AG04449 (cell line): ENCODE data around the gene GPR34.

Source experiments
- CTCF ChIA-PET: fragments of 350-600 bp; formaldehyde crosslinking; extraction: SDS; loops from one replicate; lab custom pipeline; 2021; ENCODE audit warnings: antibody characterized with exemption; lab: Yijun Ruan, JAX
- POLR2A ChIA-PET: fragments of 400-600, 350-600 bp; formaldehyde crosslinking; extraction: SDS; loops from one replicate; lab custom pipeline; 2020; ENCODE audit warnings: antibody characterized with exemption, inconsistent platforms; lab: Yijun Ruan, JAX
- DNase-seq: peaks from one replicate; pipeline ENCODE4 v3.0.0-alpha.2; 2010; ENCODE audit warnings: low read depth, low spot score
- H3K4me3 ChIP-seq: 2 replicates; pipeline ENCODE4 v1.5.1; 2011; ENCODE audit warnings: low read depth, mild to moderate bottlenecking, control low read depth, low read length
- TF ChIP-seq, protein P1 (sequence below): IDR thresholded peaks from one replicate; pipeline ENCODE4 v1.5.1; 2011; ENCODE audit warnings: mild to moderate bottlenecking, moderate library complexity, low read length, control low read depth, inconsistent platforms; ENCODE audit not compliant: insufficient read depth; ENCODE audit errors: missing control alignments

The GPR34 gene

GRCh38 chrX:41705042-41705441, 16.3 kb downstream of the GPR34 start:
- TF ChIP-seq, protein P1, sequence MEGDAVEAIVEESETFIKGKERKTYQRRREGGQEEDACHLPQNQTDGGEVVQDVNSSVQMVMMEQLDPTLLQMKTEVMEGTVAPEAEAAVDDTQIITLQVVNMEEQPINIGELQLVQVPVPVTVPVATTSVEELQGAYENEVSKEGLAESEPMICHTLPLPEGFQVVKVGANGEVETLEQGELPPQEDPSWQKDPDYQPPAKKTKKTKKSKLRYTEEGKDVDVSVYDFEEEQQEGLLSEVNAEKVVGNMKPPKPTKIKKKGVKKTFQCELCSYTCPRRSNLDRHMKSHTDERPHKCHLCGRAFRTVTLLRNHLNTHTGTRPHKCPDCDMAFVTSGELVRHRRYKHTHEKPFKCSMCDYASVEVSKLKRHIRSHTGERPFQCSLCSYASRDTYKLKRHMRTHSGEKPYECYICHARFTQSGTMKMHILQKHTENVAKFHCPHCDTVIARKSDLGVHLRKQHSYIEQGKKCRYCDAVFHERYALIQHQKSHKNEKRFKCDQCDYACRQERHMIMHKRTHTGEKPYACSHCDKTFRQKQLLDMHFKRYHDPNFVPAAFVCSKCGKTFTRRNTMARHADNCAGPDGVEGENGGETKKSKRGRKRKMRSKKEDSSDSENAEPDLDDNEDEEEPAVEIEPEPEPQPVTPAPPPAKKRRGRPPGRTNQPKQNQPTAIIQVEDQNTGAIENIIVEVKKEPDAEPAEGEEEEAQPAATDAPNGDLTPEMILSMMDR: no peak
- no peak overlapping the region for H3K4me3 ChIP-seq
- ChIA-PET CTCF (no interaction called here), POLR2A (no interaction called here)
- DNase-seq: no peak

- CTCF ChIA-PET: no interaction called here
- POLR2A ChIA-PET: no interaction called here
- no peak overlapping the region for H3K4me3 ChIP-seq
- no peak for DNase-seq
- TF ChIP-seq, protein P1: no peak
These were observed 17.1 kb downstream of the GPR34 start for GRCh38 chrX:41705680-41706374.

- DNase-seq: no peak
- CTCF ChIA-PET: interaction anchor here (0.8 kb wide), 1 partner anchor 12 kb away, joined by 3 read pairs; no protein-coding TSS in a partner anchor
- POLR2A ChIA-PET: no interaction called here
- TF ChIP-seq, protein P1: no peak
- H3K4me3 ChIP-seq: no peak overlapping the region
These were observed 18.4 kb downstream of the GPR34 start for GRCh38 chrX:41707218-41707617.

GRCh38 chrX:41708486-41708885, 19.7 kb downstream of the GPR34 start:
- CTCF ChIA-PET: no interaction called here
- no peak for DNase-seq
- H3K4me3 ChIP-seq: no peak overlapping the region
- TF ChIP-seq, protein P1: no peak
- POLR2A ChIA-PET: no interaction called here

- CTCF ChIA-PET: interaction anchor here (0.6 to 1.1 kb wide), 2 partner anchors 19 to 50 kb away, joined by 3 read pairs; no protein-coding TSS in a partner anchor
- POLR2A ChIA-PET: no interaction called here
- TF ChIP-seq, protein P1: no peak
- no peak overlapping the region for H3K4me3 ChIP-seq
- DNase-seq: no peak
These were observed 22.4 kb downstream of the GPR34 start for GRCh38 chrX:41711021-41711667.

- no peak overlapping the region for H3K4me3 ChIP-seq
- ChIA-PET POLR2A (no interaction called here), CTCF (no interaction called here)
- no peak for DNase-seq
- TF ChIP-seq, protein P1: no peak
These were observed 27.4 kb downstream of the GPR34 start for GRCh38 chrX:41716222-41716621.
